ENCODE measurements around the gene SLC25A21. TPM values are rescaled to one million over a fixed set of nuclear protein-coding genes. Genes with fewer than 3 reads are reported as not detected.

Gene SLC25A21
- 0.68 to 1.2 TPM (median 0.87 TPM) in 5 replicates for total RNA-seq (2022; extraction: Qiagen RNA extraction)

GRCh38 chr14:37172024-37172869, at the start of gene SLC25A21:
SLC25A21 (minus strand) TSS chr14:37172606.

GRCh38 chr14:37197421-37198272, 25.2 kb upstream of the SLC25A21 start, which contains the start of gene MIPOL1:
MIPOL1 (plus strand) TSS chr14:37197937; CDS start chr14:37247889, 49,952 bp downstream.

GRCh38 chr14:36661506-36662257, 510.7 kb downstream of the SLC25A21 start, which contains the start of gene PAX9:
PAX9 (plus strand) TSS chr14:36661860; CDS start chr14:36662090, 230 bp downstream.

Other genes with a start within 250 kb of the SLC25A21 start
- 1.6 to 2.9 TPM (median 2.2 TPM) in 5 replicates for gene MIPOL1, start 25.3 kb upstream of the SLC25A21 start, total RNA-seq (2022; extraction: Qiagen RNA extraction)

All from A549 treated with AZD2906 at 1 μM for 4 hours (cell line).